ENCODE measurements around the gene TET1.

Gene TET1

GRCh38 chr10:68655620-68656126 lies 95.5 kb downstream of the TET1 start:
- no peak overlapping the region for H3K4me2 ChIP-seq (ENCODE audit: low read length)
- H2AFZ ChIP-seq: no peak overlapping the region
- H3K9me3 ChIP-seq (ENCODE audit: control insufficient read depth, low read length): no peaks in the 10 kb centered on the region

GRCh38 chr10:68665841-68666240 lies 105.7 kb downstream of the TET1 start:
- Histone ChIP-seq H3K9me3 (ENCODE audit: control insufficient read depth, low read length) (no peaks in the 10 kb centered on the region), H3K27ac (no peak overlapping the region), H3K79me2 (no peaks in the 10 kb centered on the region), H3K4me2 (ENCODE audit: low read length) (no peak overlapping the region), H3K27me3 (ENCODE audit: control insufficient read depth, insufficient read depth, low read length) (no peaks in the 10 kb centered on the region), H3K4me1 (no peaks in the 10 kb centered on the region), H3K4me3 (ENCODE audit: low read depth, low read length) (no peak overlapping the region), H3K9ac (no peak overlapping the region), H3K36me3 (ENCODE audit: control insufficient read depth, insufficient read depth, low read length) (no peaks in the 10 kb centered on the region), H2AFZ (no peak overlapping the region)
- no peak for TF ChIP-seq CTCF (IDR thresholded peaks at IDR 0.05)

More at GRCh38 chr10:68655620-68656126, 95.5 kb downstream of the TET1 start:
- Histone ChIP-seq H3K4me1 (no peaks in the 10 kb centered on the region), H3K4me3 (ENCODE audit: low read depth, low read length) (no peak overlapping the region), H3K79me2 (no peaks in the 10 kb centered on the region), H3K36me3 (ENCODE audit: control insufficient read depth, insufficient read depth, low read length) (no peaks in the 10 kb centered on the region), H3K9ac (no peak overlapping the region), H3K27me3 (ENCODE audit: control insufficient read depth, insufficient read depth, low read length) (no peaks in the 10 kb centered on the region), H3K27ac (no peak overlapping the region)
- no peak for TF ChIP-seq CTCF (IDR thresholded peaks at IDR 0.05)

- no peaks in the 10 kb centered on the region for H3K36me3 ChIP-seq (ENCODE audit: control insufficient read depth, insufficient read depth, low read length)
- no peak overlapping the region for H3K9ac ChIP-seq
Measured at GRCh38 chr10:68666280-68666760, 106.2 kb downstream of the TET1 start.

GRCh38 chr10:68668231-68668630 lies 108.1 kb downstream of the TET1 start:
- Histone ChIP-seq H3K9me3 (ENCODE audit: control insufficient read depth, low read length) (no peaks in the 10 kb centered on the region), H3K27me3 (ENCODE audit: control insufficient read depth, insufficient read depth, low read length) (no peaks in the 10 kb centered on the region), H3K9ac (no peak overlapping the region), H3K79me2 (no peaks in the 10 kb centered on the region), H3K4me3 (ENCODE audit: low read depth, low read length) (no peak overlapping the region), H2AFZ (no peak overlapping the region), H3K36me3 (ENCODE audit: control insufficient read depth, insufficient read depth, low read length) (no peaks in the 10 kb centered on the region), H3K27ac (no peak overlapping the region), H3K4me1 (no peaks in the 10 kb centered on the region), H3K4me2 (ENCODE audit: low read length) (no peak overlapping the region)
- no peak for TF ChIP-seq CTCF (IDR thresholded peaks at IDR 0.05)

More at GRCh38 chr10:68666280-68666760, 106.2 kb downstream of the TET1 start:
- Histone ChIP-seq H3K27ac (no peak overlapping the region), H3K4me2 (ENCODE audit: low read length) (no peak overlapping the region), H3K79me2 (no peaks in the 10 kb centered on the region), H3K9me3 (ENCODE audit: control insufficient read depth, low read length) (no peaks in the 10 kb centered on the region), H3K4me1 (no peaks in the 10 kb centered on the region), H3K4me3 (ENCODE audit: low read depth, low read length) (no peak overlapping the region), H2AFZ (no peak overlapping the region), H3K27me3 (ENCODE audit: control insufficient read depth, insufficient read depth, low read length) (no peaks in the 10 kb centered on the region)
- no peak for TF ChIP-seq CTCF (IDR thresholded peaks at IDR 0.05)

- H3K9me3 ChIP-seq (ENCODE audit: control insufficient read depth, low read length): no peaks in the 10 kb centered on the region
- no peak overlapping the region for H2AFZ ChIP-seq
- no peaks in the 10 kb centered on the region for H3K27me3 ChIP-seq (ENCODE audit: control insufficient read depth, insufficient read depth, low read length)
- no peaks in the 10 kb centered on the region for H3K79me2 ChIP-seq
- no peak overlapping the region for H3K4me3 ChIP-seq (ENCODE audit: low read depth, low read length)
- no peaks in the 10 kb centered on the region for H3K36me3 ChIP-seq (ENCODE audit: control insufficient read depth, insufficient read depth, low read length)
- H3K27ac ChIP-seq: no peak overlapping the region
- no peak overlapping the region for H3K9ac ChIP-seq
- TF ChIP-seq CTCF (IDR thresholded peaks at IDR 0.05): no peak
- H3K4me1 ChIP-seq: no peaks in the 10 kb centered on the region
- H3K4me2 ChIP-seq (ENCODE audit: low read length): no peak overlapping the region
Measured at GRCh38 chr10:68668972-68669371, 108.8 kb downstream of the TET1 start.
